ENCODE data around the gene AAK1. TPM values are rescaled to one million over a fixed set of nuclear protein-coding genes. Genes with fewer than 3 reads are reported as not detected.

The AAK1 gene
- total and polyA plus RNA-seq, 10 of the 15 experiments (the other 5 are each of a cell fraction or from before 2014, with no cell fraction given): 2.9 to 41.4 (median 17.5) TPM

GRCh38 chr2:69549421-69549820 lies 94.1 kb downstream of the AAK1 start:
- no peak overlapping the region for H2AFZ ChIP-seq (ENCODE audit: control insufficient read depth, low read depth, low read length)
- SMC1A ChIA-PET (ENCODE audit: uncharacterized antibody, unreplicated experiment): interaction anchor here (1.2 kb wide), 1 partner anchor 11 kb away, joined by 3 read pairs; no protein-coding TSS in a partner anchor
- H3K9ac ChIP-seq (ENCODE audit: control insufficient read depth, insufficient read depth, low read length): no peak overlapping the region
- no peaks in the 10 kb centered on the region for H4K20me1 ChIP-seq (ENCODE audit: control insufficient read depth, insufficient read depth)
- H3K27ac ChIP-seq (ENCODE audit: control insufficient read depth, insufficient read depth): no peak overlapping the region
- in situ Hi-C loops (cut with MboI) (no loop called here), intact Hi-C loops (cut with micrococcal nuclease; ENCODE audit: unreplicated experiment) (loop anchor here (5.0 kb wide), 1 partner anchor 112 kb away; the partner anchor contains the start of gene NFU1)
- H3K4me2 ChIP-seq (ENCODE audit: control insufficient read depth, insufficient read depth): no peak overlapping the region
- H3K27me3 ChIP-seq (replicated peaks in 1 of 2; ENCODE audit: control insufficient read depth in 2 of 2, insufficient read depth in 2 of 2, low read length in 1 of 2): no peaks in the 10 kb centered on the region
- peaks cover 27% of the 10 kb centered on the region for H3K4me1 ChIP-seq (ENCODE audit: control insufficient read depth, insufficient read depth, low read length)
- H3K36me3 ChIP-seq (ENCODE audit: control insufficient read depth in 2 of 2, insufficient read depth in 2 of 2, low read length in 1 of 2): no peaks in the 10 kb centered on the region; a peak in 1 of 4 replicates
- ATAC-seq (no peak), DNase-seq (ENCODE audit: low read depth, low spot score) (no peak), FAIRE-seq (no peak)
- no peak overlapping the region for H3K4me3 ChIP-seq
- CTCF ChIA-PET: interaction anchor here (14.4 kb wide), 1 partner anchor 14 kb away, joined by 176 read pairs; no protein-coding TSS in a partner anchor
- POLR2A ChIA-PET: interaction anchor here (0.6 kb wide), 1 partner anchor 183 kb away, joined by 3 read pairs; no protein-coding TSS in a partner anchor
- RAD21 ChIA-PET (ENCODE audit: unreplicated experiment): interaction anchor here (0.9 to 1.3 kb wide), 2 partner anchors 90 to 112 kb away, joined by 3 to 4 read pairs; partner anchors contain the start of gene NFU1
- BruUV-seq (replicated peaks): no TSS peak
- H3K79me2 ChIP-seq (ENCODE audit: control insufficient read depth, insufficient read depth, low read length): no peaks in the 10 kb centered on the region; the same call in none of the 2 replicates
- H3K9me3 ChIP-seq (replicated peaks; ENCODE audit: control insufficient read depth, insufficient read depth, low read length): no peaks in the 10 kb centered on the region; the same call in none of the 3 replicates
- TF ChIP-seq E4F1 (IDR thresholded peaks at IDR 0.05; ENCODE audit: borderline replicate concordance, partially characterized antibody) (no peak), RCOR1 (conservative IDR thresholded peaks at IDR 0.05; ENCODE audit: low read depth, low read length) (no peak), RAD51 (IDR thresholded peaks at IDR 0.05) (no peak), HCFC1 (IDR thresholded peaks at IDR 0.05; ENCODE audit: low read length) (no peak), SUPT20H (IDR thresholded peaks at IDR 0.05; ENCODE audit: borderline replicate concordance, control insufficient read depth, low read depth, low read length) (no peak), ZBTB11 (CRISPR knock-in tag; IDR thresholded peaks at IDR 0.05) (no peak), FOS (IDR thresholded peaks at IDR 0.05; ENCODE audit: borderline replicate concordance, extremely low read depth, insufficient read length) (no peak), FOXM1 (IDR thresholded peaks at IDR 0.05; ENCODE audit: low read depth, low read length) (no peak), SREBF1 (IDR thresholded peaks at IDR 0.05; ENCODE audit: low read length) (no peak), PAX8 (IDR thresholded peaks at IDR 0.05) (no peak), SREBF2 (IDR thresholded peaks at IDR 0.05; ENCODE audit: low read length) (no peak), PAX5 (IDR thresholded peaks at IDR 0.05; ENCODE audit: borderline replicate concordance, low read depth, low read length) (no peak), TBL1XR1 (IDR thresholded peaks at IDR 0.05; ENCODE audit: low read depth, low read length) (no peak), GABPA (IDR thresholded peaks at IDR 0.05; ENCODE audit: low read depth) (no peak), MTA3 (IDR thresholded peaks at IDR 0.05; ENCODE audit: borderline replicate concordance, low read length) (no peak), TCF3 (IDR thresholded peaks at IDR 0.05; ENCODE audit: borderline replicate concordance, insufficient read depth, low read depth, low read length) (no peak), SMC3 (IDR thresholded peaks at IDR 0.05; ENCODE audit: borderline replicate concordance, low read length) (no peak), YY1 (IDR thresholded peaks at IDR 0.05; ENCODE audit: low read depth, low read length) (no peak)
- TF ChIP-seq, protein P1, sequence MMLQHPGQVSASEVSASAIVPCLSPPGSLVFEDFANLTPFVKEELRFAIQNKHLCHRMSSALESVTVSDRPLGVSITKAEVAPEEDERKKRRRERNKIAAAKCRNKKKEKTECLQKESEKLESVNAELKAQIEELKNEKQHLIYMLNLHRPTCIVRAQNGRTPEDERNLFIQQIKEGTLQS (IDR thresholded peaks at IDR 0.05; ENCODE audit: borderline replicate concordance, extremely low read depth, low read depth, low read length): no peak

Measured in GM12878 (cell line).